ENCODE measurements around the gene SUFU. TPM values are rescaled to one million over a fixed set of nuclear protein-coding genes. Genes with fewer than 3 reads are reported as not detected.

The SUFU gene
- total and polyA plus RNA-seq, 4 donors: 1.8 to 3.8 (median 2.9) TPM

GRCh38 chr10:102458656-102459055 is 45.1 kb upstream of the SUFU start:
- no peak for DNase-seq (ENCODE audit: low spot score)
- no peak overlapping the region for H3K9ac ChIP-seq (ENCODE audit: low read depth in 1 of 2, low read length in 2 of 2)
- H3K9me3 ChIP-seq (ENCODE audit: control insufficient read depth in 4 of 4, low read length in 3 of 4): no peaks in the 10 kb centered on the region
- no peak for TF ChIP-seq RAD21 (IDR thresholded peaks at IDR 0.05)
- TF ChIP-seq TAF1 (conservative IDR thresholded peaks at IDR 0.05): no peak
- no peak for TF ChIP-seq FOXA1 (IDR thresholded peaks at IDR 0.05)
- no peak for TF ChIP-seq EGR1 (IDR thresholded peaks at IDR 0.05; ENCODE audit: low read depth in 2 of 2)
- no peak for TF ChIP-seq ATF3 (IDR thresholded peaks at IDR 0.05)
- TF ChIP-seq FOXA2 (IDR thresholded peaks at IDR 0.05): no peak
- no peak for TF ChIP-seq REST (IDR thresholded peaks at IDR 0.05)
- TF ChIP-seq, protein P1, sequence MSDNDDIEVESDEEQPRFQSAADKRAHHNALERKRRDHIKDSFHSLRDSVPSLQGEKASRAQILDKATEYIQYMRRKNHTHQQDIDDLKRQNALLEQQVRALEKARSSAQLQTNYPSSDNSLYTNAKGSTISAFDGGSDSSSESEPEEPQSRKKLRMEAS (IDR thresholded peaks at IDR 0.05): no peak
- no peak for TF ChIP-seq SP1 (IDR thresholded peaks at IDR 0.05)
- H3K4me1 ChIP-seq (ENCODE audit: control insufficient read depth in 4 of 4, insufficient read depth in 4 of 4, low read length in 3 of 4): peaks cover 8 to 30% (median 24%) of the 10 kb centered on the region in 4 donors
- H3K27me3 ChIP-seq (ENCODE audit: control insufficient read depth in 4 of 4, insufficient read depth in 4 of 4, low read length in 3 of 4): no peaks in the 10 kb centered on the region
- WGBS: 80% methylated on average over 4 of the region's 4 CpGs
- no peak overlapping the region for H3K4me3 ChIP-seq (ENCODE audit: low read depth in 1 of 3, low read length in 3 of 3)
- no peak overlapping the region for H3K27ac ChIP-seq (ENCODE audit: low read depth in 1 of 2, low read length in 2 of 2)
- peaks cover 0 to 6% (median 3%) of the 10 kb centered on the region in 4 donors for H3K36me3 ChIP-seq (ENCODE audit: control insufficient read depth in 4 of 4, insufficient read depth in 3 of 4, low read depth in 1 of 4, low read length in 3 of 4)

DNA sequence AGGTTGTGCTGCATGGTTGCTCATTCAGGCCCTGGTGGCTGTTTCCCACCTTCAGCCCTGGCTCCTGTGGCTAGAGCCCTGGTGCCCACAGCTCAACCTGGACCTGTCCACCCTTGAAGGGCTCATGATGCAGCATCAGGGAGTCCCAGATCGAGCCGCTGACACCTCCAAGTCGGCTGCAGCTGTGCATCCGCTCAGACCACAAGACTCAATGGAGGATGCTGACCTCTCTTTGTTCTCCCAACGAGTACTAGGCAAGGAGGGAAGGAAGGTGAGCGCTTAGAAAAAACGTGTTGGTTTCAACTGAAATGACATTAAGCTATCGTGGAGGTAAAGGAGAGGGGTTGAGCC is 43.0 kb upstream of the SUFU start:
- Histone ChIP-seq H3K9ac (ENCODE audit: low read depth in 1 of 2, low read length in 2 of 2) (peak overlapping the region in 1 of 2 donors; percentile 36), H3K36me3 (ENCODE audit: control insufficient read depth in 4 of 4, insufficient read depth in 3 of 4, low read depth in 1 of 4, low read length in 3 of 4) (peaks cover 0 to 2% (median under 1%) of the 10 kb centered on the region in 4 donors), H3K27ac (ENCODE audit: low read depth in 1 of 2, low read length in 2 of 2) (no peak overlapping the region), H3K9me3 (ENCODE audit: control insufficient read depth in 4 of 4, low read length in 3 of 4) (no peaks in the 10 kb centered on the region), H3K27me3 (ENCODE audit: control insufficient read depth in 4 of 4, insufficient read depth in 4 of 4, low read length in 3 of 4) (no peaks in the 10 kb centered on the region), H3K4me1 (ENCODE audit: control insufficient read depth in 4 of 4, insufficient read depth in 4 of 4, low read length in 3 of 4) (peaks cover 8 to 32% (median 24%) of the 10 kb centered on the region in 4 donors), H3K4me3 (ENCODE audit: low read depth in 1 of 3, low read length in 3 of 3) (peak overlapping the region; percentile 16 to 67 (median 48))
- TF ChIP-seq, protein P2, sequence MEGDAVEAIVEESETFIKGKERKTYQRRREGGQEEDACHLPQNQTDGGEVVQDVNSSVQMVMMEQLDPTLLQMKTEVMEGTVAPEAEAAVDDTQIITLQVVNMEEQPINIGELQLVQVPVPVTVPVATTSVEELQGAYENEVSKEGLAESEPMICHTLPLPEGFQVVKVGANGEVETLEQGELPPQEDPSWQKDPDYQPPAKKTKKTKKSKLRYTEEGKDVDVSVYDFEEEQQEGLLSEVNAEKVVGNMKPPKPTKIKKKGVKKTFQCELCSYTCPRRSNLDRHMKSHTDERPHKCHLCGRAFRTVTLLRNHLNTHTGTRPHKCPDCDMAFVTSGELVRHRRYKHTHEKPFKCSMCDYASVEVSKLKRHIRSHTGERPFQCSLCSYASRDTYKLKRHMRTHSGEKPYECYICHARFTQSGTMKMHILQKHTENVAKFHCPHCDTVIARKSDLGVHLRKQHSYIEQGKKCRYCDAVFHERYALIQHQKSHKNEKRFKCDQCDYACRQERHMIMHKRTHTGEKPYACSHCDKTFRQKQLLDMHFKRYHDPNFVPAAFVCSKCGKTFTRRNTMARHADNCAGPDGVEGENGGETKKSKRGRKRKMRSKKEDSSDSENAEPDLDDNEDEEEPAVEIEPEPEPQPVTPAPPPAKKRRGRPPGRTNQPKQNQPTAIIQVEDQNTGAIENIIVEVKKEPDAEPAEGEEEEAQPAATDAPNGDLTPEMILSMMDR (IDR thresholded peaks at IDR 0.05; ENCODE audit: low read depth, low read length, missing input control): no peak
- no peak for TF ChIP-seq TAF1 (conservative IDR thresholded peaks at IDR 0.05)
- DNase-seq (ENCODE audit: low spot score): peak; percentile 46
- 33% methylated on average over 8 of the region's 8 CpGs for WGBS
